ENCODE measurements around the gene SSBP4. TPM values are rescaled to one million over a fixed set of nuclear protein-coding genes. Genes with fewer than 3 reads are reported as not detected.

Gene SSBP4
- total and polyA plus RNA-seq, 2 of the 8 experiments (the other 6 are each of a cell fraction or from before 2014, with no cell fraction given) = 26.4 to 33.7 TPM

GRCh38 chr19:18478545-18479311 is 59.5 kb downstream of the SSBP4 start:
- DNase-seq (ENCODE audit: low read depth in 1 of 2, low spot score in 2 of 2) (no peak), FAIRE-seq (no peak)
- H2BK5ac ChIP-seq (ENCODE audit: low read depth, low read length) = no peak overlapping the region; the same call in 1 of the 2 replicates
- H3K4ac ChIP-seq (replicated peaks; ENCODE audit: insufficient read length, low read depth, low read length) = no peak overlapping the region
- H2BK20ac ChIP-seq (ENCODE audit: low read length) = no peak overlapping the region
- no peak overlapping the region for H2AFZ ChIP-seq (ENCODE audit: low read length)
- ChIA-PET CTCF (ENCODE audit: partially characterized antibody) (interaction anchor here (0.6 to 18.5 kb wide), 9 partner anchors 5 to 315 kb away, joined by 3 to 213 read pairs (median 4); partner anchors contain the start of gene UBA52), POLR2A (ENCODE audit: partially characterized antibody) (interaction anchor here (1.3 kb wide), 1 partner anchor 10 kb away, joined by 6 read pairs; no protein-coding TSS in a partner anchor)
- no peak overlapping the region for H3K14ac ChIP-seq (ENCODE audit: insufficient read length)
- no peak overlapping the region for H2AK5ac ChIP-seq (ENCODE audit: low read depth, low read length)
- no peak overlapping the region for H4K8ac ChIP-seq (ENCODE audit: extremely low read depth, insufficient read depth, low read length)
- 0 out of 2 replicates have a peak, but pooled peaks cover 4% of the 10 kb centered on the region for H3K23me2 ChIP-seq (ENCODE audit: low read depth, low read length)
- no peak overlapping the region for H3K27ac ChIP-seq (ENCODE audit: low read depth, low read length)
- H3K4me3 ChIP-seq (ENCODE audit: extremely low read depth in 1 of 4, insufficient read depth in 2 of 4, low read depth in 3 of 4, low read length in 4 of 4) = no peak overlapping the region
- H3K79me1 ChIP-seq (ENCODE audit: low read depth, low read length) = peaks cover 12% of the 10 kb centered on the region; the same call in 1 of the 2 replicates
- H3K79me2 ChIP-seq (ENCODE audit: control insufficient read depth in 1 of 2, insufficient read depth in 2 of 2, low read length in 2 of 2) = peaks cover 0 to 14% of the 10 kb centered on the region in 2 experiments; a peak in 1 of 4 replicates
- H3K56ac ChIP-seq (replicated peaks; ENCODE audit: insufficient read length, low read depth, low read length) = no peak overlapping the region
- H2BK12ac ChIP-seq (ENCODE audit: low read depth, low read length) = no peak overlapping the region
- 93% methylated on average over 17 of the region's 17 CpGs; no CpG with 5 or more reads in 1 of the 2 experiments for WGBS, 2 experiments (ENCODE audit: extremely low coverage in 1 of 2, insufficient coverage in 1 of 2, insufficient read length in 1 of 2, insufficient replicate concordance in 2 of 2, low coverage in 1 of 2, low lambda C conversion rate in 2 of 2, missing lambda C conversion rate in 1 of 2)
- no peak overlapping the region for H3K23ac ChIP-seq (ENCODE audit: insufficient read length)
- H3K4me1 ChIP-seq (replicated peaks in 1 of 4; ENCODE audit: control insufficient read depth in 3 of 4, insufficient read depth in 4 of 4, low read length in 3 of 4) = no peaks in the 10 kb centered on the region; a peak in 1 of 7 replicates
- no peak overlapping the region; the same call in 1 of the 2 replicates for H3K18ac ChIP-seq (ENCODE audit: extremely low read depth, low read length)
- H4K20me1 ChIP-seq (replicated peaks in 1 of 2; ENCODE audit: control insufficient read depth in 1 of 2, insufficient read depth in 2 of 2, low read length in 2 of 2) = peaks cover 2 to 25% of the 10 kb centered on the region in 2 experiments
- no peak overlapping the region for H2BK15ac ChIP-seq (ENCODE audit: low read length)
- no peak overlapping the region for H3K9ac ChIP-seq (replicated peaks in 1 of 4; ENCODE audit: extremely low read depth in 1 of 4, low read depth in 3 of 4, low read length in 3 of 4)
- no peaks in the 10 kb centered on the region for H3K36me3 ChIP-seq (ENCODE audit: control insufficient read depth in 2 of 4, insufficient read depth in 4 of 4, low read length in 3 of 4)
- no peak overlapping the region for H4K91ac ChIP-seq (replicated peaks; ENCODE audit: insufficient read length, low read length)
- H3K4me2 ChIP-seq (ENCODE audit: insufficient read depth in 1 of 2, low read depth in 2 of 2, low read length in 2 of 2) = no peak overlapping the region
- H4K5ac ChIP-seq (ENCODE audit: insufficient read length, low read depth, low read length) = no peak overlapping the region
- no peaks in the 10 kb centered on the region for H3K9me3 ChIP-seq (ENCODE audit: insufficient read depth in 2 of 2, low read depth in 1 of 2, low read length in 1 of 2)
- TF ChIP-seq ZNF274 (IDR thresholded peaks at IDR 0.05; ENCODE audit: borderline replicate concordance, extremely low read depth, low read length) (no peak), HDAC2 (IDR thresholded peaks at IDR 0.05; ENCODE audit: borderline replicate concordance in 1 of 2, low read depth in 2 of 2, low read length in 2 of 2) (no peak), CEBPB (IDR thresholded peaks at IDR 0.05; ENCODE audit: low read depth, low read length) (peak; percentile 51; the same call in 1 of the 2 replicates), TEAD4 (IDR thresholded peaks at IDR 0.05; ENCODE audit: low read depth, low read length) (no peak), TCF12 (IDR thresholded peaks at IDR 0.05; ENCODE audit: low read depth, low read length) (no peak), FOSL1 (IDR thresholded peaks at IDR 0.05; ENCODE audit: insufficient read depth, low read depth, low read length) (no peak), SIX5 (IDR thresholded peaks at IDR 0.05; ENCODE audit: low read depth, low read length) (no peak), MAFK (IDR thresholded peaks at IDR 0.05; ENCODE audit: low read depth, low read length) (no peak)
- no peak overlapping the region for H2BK120ac ChIP-seq (replicated peaks; ENCODE audit: low read depth, low read length)
- no peaks in the 10 kb centered on the region for H3K27me3 ChIP-seq (replicated peaks in 1 of 4; ENCODE audit: control insufficient read depth in 3 of 4, extremely low read depth in 1 of 4, insufficient read depth in 3 of 4, low read length in 3 of 4)

Measured in H1 (cell line).